H1 (cell line): ENCODE data around the gene KLK8. TPM values are rescaled to one million over a fixed set of nuclear protein-coding genes. Genes with fewer than 3 reads are reported as not detected.

Experiments
- CTCF ChIA-PET: fragments of 300-600 bp; sonication (Branson Sonifier 250); formaldehyde crosslinking; loops from one replicate; lab custom pipeline; 2021; ENCODE audit not compliant: partially characterized antibody; lab: Charles Lee
- POLR2A ChIA-PET: fragments of 300-600 bp; sonication (Branson Sonifier 250); formaldehyde crosslinking; loops from one replicate; lab custom pipeline; 2021; ENCODE audit warnings: inconsistent platforms; ENCODE audit not compliant: partially characterized antibody; lab: Charles Lee
- DNase-seq, 2 experiments: peaks; one replicate each; pipeline versions ENCODE4 v3.0.0 to v3.0.0-alpha.2; 2010 to 2022; ENCODE audit warnings: low spot score in 2 of 2, low read depth in 1 of 2, mixed read lengths in 1 of 2
- FAIRE-seq: peaks from 2 replicates; lab custom pipeline; 2011; peaks lifted over from hg19 to GRCh38; lab: Jason Lieb, UNC
- H2AFZ ChIP-seq: 2 replicates; pipeline ENCODE4 v1.8.1; 2012; ENCODE audit warnings: low read length, inconsistent platforms
- H2AK5ac ChIP-seq: 2 replicates; pipeline ENCODE4 v1.6.1; 2013; ENCODE audit warnings: low read depth, low read length
- H2BK120ac ChIP-seq: replicated peaks from 2 replicates; pipeline ENCODE3; 2013; ENCODE audit warnings: low read depth, low read length, inconsistent platforms
- H2BK12ac ChIP-seq: 2 replicates; pipeline ENCODE4 v1.6.1; 2013; ENCODE audit warnings: low read depth, low read length
- H2BK15ac ChIP-seq: 2 replicates; pipeline ENCODE4 v1.6.1; 2013; ENCODE audit warnings: low read length
- H2BK20ac ChIP-seq: 2 replicates; pipeline ENCODE4 v1.6.1; 2013; ENCODE audit warnings: low read length
- H2BK5ac ChIP-seq: 2 replicates; pipeline ENCODE4 v1.6.1; 2013; ENCODE audit warnings: low read depth, low read length
- H3K14ac ChIP-seq: 2 replicates; pipeline ENCODE4 v1.6.1; 2013; ENCODE audit warnings: inconsistent platforms; ENCODE audit not compliant: insufficient read length
- H3K18ac ChIP-seq: 2 replicates; pipeline ENCODE4 v1.6.1; 2013; ENCODE audit warnings: low read length; ENCODE audit errors: extremely low read depth
- H3K23ac ChIP-seq: 2 replicates; pipeline ENCODE4 v1.6.1; 2013; ENCODE audit warnings: inconsistent platforms; ENCODE audit not compliant: insufficient read length
- H3K23me2 ChIP-seq: 2 replicates; pipeline ENCODE4 v1.6.1; 2013; ENCODE audit warnings: low read depth, low read length
- H3K27ac ChIP-seq: 2 replicates; pipeline ENCODE4 v1.6.1; 2011; ENCODE audit warnings: low read depth, low read length, inconsistent platforms
- H3K27me3 ChIP-seq, 4 experiments: replicated peaks in 1 of 4; 1 replicate in 1 of 4; 2 replicates in 3 of 4; pipeline versions ENCODE4 v1.6.1 to v1.8.1; 2011 to 2013; ENCODE audit warnings: low read length in 3 of 4, mild to moderate bottlenecking in 3 of 4, inconsistent platforms in 2 of 4, mixed read lengths in 2 of 4, moderate library complexity in 1 of 4; ENCODE audit not compliant: control insufficient read depth in 3 of 4, insufficient read depth in 3 of 4; ENCODE audit errors: extremely low read depth in 1 of 4
- H3K36me3 ChIP-seq, 4 experiments: 2 replicates each; pipeline versions ENCODE4 v1.6.1 to v1.8.1; 2011 to 2013; ENCODE audit warnings: mild to moderate bottlenecking in 4 of 4, low read length in 3 of 4, moderate library complexity in 2 of 4, control low read depth in 1 of 4, inconsistent platforms in 1 of 4; ENCODE audit not compliant: insufficient read depth in 4 of 4, control insufficient read depth in 2 of 4
- H3K4ac ChIP-seq: replicated peaks from 2 replicates; pipeline ENCODE3; 2013; ENCODE audit warnings: low read length, low read depth, mixed read lengths, inconsistent platforms; ENCODE audit not compliant: insufficient read length
- H3K4me1 ChIP-seq, 4 experiments: replicated peaks in 1 of 4; 1 replicate in 1 of 4; 2 replicates in 3 of 4; pipeline versions ENCODE4 v1.6.1 to v1.8.1; 2011 to 2013; ENCODE audit warnings: low read length in 3 of 4, inconsistent platforms in 2 of 4, mixed read lengths in 1 of 4; ENCODE audit not compliant: insufficient read depth in 4 of 4, control insufficient read depth in 3 of 4
- H3K4me2 ChIP-seq, 2 experiments: 2 replicates each; pipeline versions ENCODE4 v1.6.1 to v1.8.1; 2011 to 2013; ENCODE audit warnings: low read depth in 2 of 2, low read length in 2 of 2, control low read depth in 1 of 2, inconsistent platforms in 1 of 2, mild to moderate bottlenecking in 1 of 2; ENCODE audit not compliant: insufficient read depth in 1 of 2
- H3K4me3 ChIP-seq, 4 experiments: fragments of 200-600, 300-600 bp in 1 of 4; sonication (generic), shearing (Covaris generic), sonication (Bioruptor Twin) in 1 of 4; 2 replicates each; pipeline versions ENCODE4 v1.5.1 to v1.8.1; 2011 to 2016; ENCODE audit warnings: low read length in 4 of 4, low read depth in 3 of 4, control low read depth in 2 of 4, inconsistent platforms in 2 of 4, mild to moderate bottlenecking in 2 of 4, mixed read lengths in 1 of 4, moderate library complexity in 1 of 4; ENCODE audit not compliant: insufficient read depth in 2 of 4; ENCODE audit errors: extremely low read depth in 1 of 4
- H3K56ac ChIP-seq: replicated peaks from 2 replicates; pipeline ENCODE3; 2013; ENCODE audit warnings: low read depth, mild to moderate bottlenecking, mixed read lengths, low read length, inconsistent platforms; ENCODE audit not compliant: insufficient read length
- H3K79me1 ChIP-seq: 2 replicates; pipeline ENCODE4 v1.6.1; 2013; ENCODE audit warnings: low read depth, low read length, control low read depth
- H3K79me2 ChIP-seq, 2 experiments: 2 replicates each; pipeline versions ENCODE4 v1.6.1 to v1.8.1; 2012 to 2013; ENCODE audit warnings: low read length in 2 of 2, mild to moderate bottlenecking in 2 of 2, inconsistent platforms in 1 of 2; ENCODE audit not compliant: insufficient read depth in 2 of 2, control insufficient read depth in 1 of 2
- H3K9ac ChIP-seq, 4 experiments: replicated peaks in 1 of 4; 1 replicate in 1 of 4; 2 replicates in 3 of 4; pipeline versions ENCODE4 v1.6.1 to v1.8.1; 2011 to 2013; ENCODE audit warnings: low read depth in 3 of 4, low read length in 3 of 4, control low read depth in 2 of 4, mild to moderate bottlenecking in 2 of 4, moderate library complexity in 2 of 4, inconsistent platforms in 1 of 4; ENCODE audit errors: extremely low read depth in 1 of 4
- H3K9me3 ChIP-seq, 2 experiments: 2 replicates each; pipeline versions ENCODE4 v1.6.1 to v1.8.1; 2012 to 2013; ENCODE audit warnings: mild to moderate bottlenecking in 2 of 2, moderate library complexity in 2 of 2, control low read depth in 1 of 2, inconsistent platforms in 1 of 2, low read depth in 1 of 2, low read length in 1 of 2, mixed read lengths in 1 of 2; ENCODE audit not compliant: insufficient read depth in 2 of 2
- H4K20me1 ChIP-seq, 2 experiments: replicated peaks in 1 of 2; 2 replicates each; pipeline versions ENCODE3 to v1.8.1; 2011 to 2013; ENCODE audit warnings: inconsistent platforms in 2 of 2, low read length in 2 of 2, mild to moderate bottlenecking in 1 of 2; ENCODE audit not compliant: insufficient read depth in 2 of 2, control insufficient read depth in 1 of 2
- H4K5ac ChIP-seq: 2 replicates; pipeline ENCODE4 v1.6.1; 2013; ENCODE audit warnings: low read length, low read depth, mixed read lengths, inconsistent platforms; ENCODE audit not compliant: insufficient read length
- H4K8ac ChIP-seq: 2 replicates; pipeline ENCODE4 v1.8.0; 2013; ENCODE audit warnings: mild to moderate bottlenecking, moderate library complexity, low read length, inconsistent platforms; ENCODE audit not compliant: insufficient read depth; ENCODE audit errors: extremely low read depth
- H4K91ac ChIP-seq: replicated peaks from 2 replicates; pipeline ENCODE3; 2013; ENCODE audit warnings: low read length, mixed read lengths, inconsistent platforms; ENCODE audit not compliant: insufficient read length
- CBX8 ChIP-seq: fragments of 300-800, 300-1000 bp; sonication (generic); IDR thresholded peaks from 2 replicates; pipeline ENCODE4 v1.7.1; 2016; ENCODE audit warnings: low read depth, low read length, borderline replicate concordance
- CHD2 ChIP-seq: IDR thresholded peaks from 2 replicates; pipeline ENCODE4 v1.6.1; 2012; ENCODE audit warnings: low read length, improper control_type of control experiment
- GTF2F1 ChIP-seq: IDR thresholded peaks from 2 replicates; pipeline ENCODE4 v1.6.1; 2012; ENCODE audit warnings: low read depth, low read length, improper control_type of control experiment, borderline replicate concordance
- HDAC6 ChIP-seq: IDR thresholded peaks from one replicate; pipeline ENCODE4 v1.7.1; 2012; ENCODE audit warnings: low read depth, mild to moderate bottlenecking, inconsistent platforms, low read length, moderate library complexity
- POLR2AphosphoS5 ChIP-seq: IDR thresholded peaks from 2 replicates; pipeline ENCODE4 v1.6.1; 2011; ENCODE audit warnings: low read depth, low read length
- RFX5 ChIP-seq: IDR thresholded peaks from 2 replicates; pipeline ENCODE4 v1.6.1; 2011; ENCODE audit warnings: low read depth, low read length, improper control_type of control experiment, borderline replicate concordance
- RNF2 ChIP-seq: fragments of 200-900, 300-1000 bp; sonication (generic); IDR thresholded peaks from 2 replicates; pipeline ENCODE4 v1.7.1; 2016; ENCODE audit warnings: borderline replicate concordance, low read depth, mild to moderate bottlenecking, antibody characterized with exemption, low read length; ENCODE audit not compliant: poor library complexity, severe bottlenecking; ENCODE audit errors: missing control alignments
- SIN3A ChIP-seq, 2 experiments: IDR thresholded peaks in 1 of 2; conservative IDR thresholded peaks in 1 of 2; 2 replicates each; pipeline ENCODE4 v1.6.1; 2011 to 2012; ENCODE audit warnings: low read length in 2 of 2, improper control_type of control experiment in 1 of 2, low read depth in 1 of 2, mild to moderate bottlenecking in 1 of 2
- TBP ChIP-seq: IDR thresholded peaks from 2 replicates; pipeline ENCODE4 v1.6.1; 2011; ENCODE audit warnings: low read depth, low read length, improper control_type of control experiment
- ZNF274 ChIP-seq: IDR thresholded peaks from 2 replicates; pipeline ENCODE4 v1.7.0; 2012; ENCODE audit warnings: low read length, borderline replicate concordance; ENCODE audit errors: extremely low read depth
- WGBS, 2 experiments: shearing (Covaris generic) in 1 of 2; methylation state at CpG; one replicate each; pipeline versions ENCODE4 v1.1.6 to v1.1.7; 2013 to 2015; ENCODE audit warnings: low lambda C conversion rate in 2 of 2, mixed read lengths in 2 of 2, inconsistent platforms in 1 of 2, low coverage in 1 of 2, missing lambda C conversion rate in 1 of 2; ENCODE audit not compliant: insufficient replicate concordance in 2 of 2, insufficient coverage in 1 of 2, insufficient read length in 1 of 2; ENCODE audit errors: extremely low coverage in 1 of 2, missing lambda C conversion rate in 1 of 2; 5-methylcytosine and 5-hydroxymethylcytosine counted together
- polyA plus RNA-seq, 7 experiments: library from polyadenylated mRNA; depleted of rRNA in 3 of 7; stranded (reverse) in 5 of 7; unstranded in 2 of 7; fragments of >200 nt in 5 of 7; fragments of 200-250 nt in 2 of 7; gene quantifications; 1 replicate in 5 of 7; 2 replicates in 1 of 7; 4 replicates in 1 of 7; pipeline versions ENCODE4 v1.2.1 to v1.2.3, GENCODE V29; 2011 to 2013; ENCODE audit warnings: missing spikeins in 2 of 7, mixed read lengths in 2 of 7
- total RNA-seq: library from RNA; stranded (reverse); fragmentation: NEBNext Ultra II Directional; extraction: Animal tissue kit (Norgen Biotek cat#: 25700); gene quantifications from 2 replicates; pipeline ENCODE4 v1.2.1, GENCODE V29; 2021

The KLK8 gene
- total and polyA plus RNA-seq, 2 of the 8 experiments (the other 6 are each of a cell fraction or from before 2014, with no cell fraction given), result 2.9 to 3.6 TPM

DNA sequence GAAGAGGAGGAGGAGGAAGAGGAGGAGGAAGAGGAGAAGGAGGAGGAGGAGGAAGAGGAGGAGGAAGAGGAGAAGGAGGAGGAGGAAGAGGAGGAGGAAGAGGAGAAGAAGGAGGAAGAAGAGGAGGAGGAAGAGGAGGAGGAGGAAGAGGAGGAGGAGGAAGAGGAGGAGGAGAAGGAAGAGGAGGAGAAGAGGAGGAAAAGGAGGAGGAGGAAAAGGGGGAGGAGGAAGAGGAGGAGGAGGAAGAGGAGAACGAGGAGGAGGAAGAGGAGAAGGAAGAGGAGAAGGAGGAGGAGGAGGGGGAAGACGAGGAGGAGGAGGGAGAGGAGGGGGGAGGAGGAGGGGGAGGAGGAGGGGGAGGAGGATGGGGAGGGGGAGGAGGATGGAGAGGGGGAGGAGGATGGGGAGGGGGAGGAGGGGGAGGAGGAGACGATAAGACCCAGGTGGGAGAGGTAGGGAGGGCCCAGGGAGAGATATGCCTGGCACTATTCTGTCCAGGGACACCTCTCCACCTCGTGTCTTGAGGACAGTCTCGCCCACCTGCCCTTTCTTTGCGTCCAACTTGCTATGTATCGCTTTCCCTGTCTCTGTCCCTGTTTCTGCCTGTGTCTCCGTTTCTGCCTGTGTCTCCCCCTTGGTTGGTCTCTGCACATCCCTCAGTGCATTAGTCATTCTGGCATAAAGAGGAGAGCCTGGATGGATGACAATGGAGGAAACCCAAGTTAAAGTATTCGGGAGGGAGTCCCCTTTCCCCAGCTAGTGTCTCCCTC lies 41.5 kb downstream of the KLK8 start:
- H2BK20ac ChIP-seq, result 0 out of 2 replicates have a peak overlapping the region, but pooled peaks have one; percentile 61
- WGBS, 2 experiments, result 65% methylated on average over 7 of the region's 9 CpGs; no CpG with 5 or more reads in 1 of the 2 experiments
- no peak overlapping the region for H4K5ac ChIP-seq
- no peaks in the 10 kb centered on the region for H3K4me1 ChIP-seq
- H4K91ac ChIP-seq, result no peak overlapping the region
- H3K4ac ChIP-seq, result no peak overlapping the region
- no peak overlapping the region for H4K8ac ChIP-seq
- no peak overlapping the region for H3K18ac ChIP-seq
- H3K23me2 ChIP-seq, result no peaks in the 10 kb centered on the region; the same call in 1 of the 2 replicates
- POLR2A ChIA-PET, result interaction anchor here (1.0 kb wide), 1 partner anchor 9 kb away, joined by 3 read pairs; no protein-coding TSS in a partner anchor
- CTCF ChIA-PET, result no interaction called here
- no peak overlapping the region for H3K56ac ChIP-seq
- no peak overlapping the region; the same call in 1 of the 2 replicates for H2BK12ac ChIP-seq
- FAIRE-seq, result no peak
- no peaks in the 10 kb centered on the region; a peak in 1 of 7 replicates for H3K27me3 ChIP-seq
- no peak overlapping the region for H2BK5ac ChIP-seq
- no peak overlapping the region for H2BK15ac ChIP-seq
- DNase-seq, result no peak
- no peak overlapping the region for H3K9ac ChIP-seq
- no peaks in the 10 kb centered on the region for H3K79me1 ChIP-seq
- no peak overlapping the region for H2AFZ ChIP-seq
- H2BK120ac ChIP-seq, result no peak overlapping the region
- no peak overlapping the region for H3K23ac ChIP-seq
- H3K9me3 ChIP-seq, result no peaks in the 10 kb centered on the region; a peak in 1 of 4 replicates
- H3K4me3 ChIP-seq, result no peak overlapping the region
- H3K79me2 ChIP-seq, result no peaks in the 10 kb centered on the region
- no peaks in the 10 kb centered on the region for H3K36me3 ChIP-seq
- H2AK5ac ChIP-seq, result no peak overlapping the region
- no peaks in the 10 kb centered on the region for H4K20me1 ChIP-seq
- H3K4me2 ChIP-seq, result no peak overlapping the region
- H3K14ac ChIP-seq, result no peak overlapping the region
- no peak overlapping the region for H3K27ac ChIP-seq
- no peak for TF ChIP-seq TBP
- no peak for TF ChIP-seq ZNF274
- TF ChIP-seq SIN3A (conservative IDR thresholded peaks at IDR 0.05 in 1 of 2, IDR thresholded peaks at IDR 0.05 in 1 of 2; ENCODE audit: low read depth in 1 of 2, low read length in 2 of 2), result no peak
- no peak for TF ChIP-seq CBX8
- TF ChIP-seq RFX5, result no peak
- TF ChIP-seq GTF2F1, result no peak
- no peak for TF ChIP-seq CHD2
- TF ChIP-seq HDAC6, result no peak
- no peak for TF ChIP-seq RNF2
- TF ChIP-seq POLR2AphosphoS5, result no peak
